ENCODE measurements around the gene IL15RA.

DNA sequence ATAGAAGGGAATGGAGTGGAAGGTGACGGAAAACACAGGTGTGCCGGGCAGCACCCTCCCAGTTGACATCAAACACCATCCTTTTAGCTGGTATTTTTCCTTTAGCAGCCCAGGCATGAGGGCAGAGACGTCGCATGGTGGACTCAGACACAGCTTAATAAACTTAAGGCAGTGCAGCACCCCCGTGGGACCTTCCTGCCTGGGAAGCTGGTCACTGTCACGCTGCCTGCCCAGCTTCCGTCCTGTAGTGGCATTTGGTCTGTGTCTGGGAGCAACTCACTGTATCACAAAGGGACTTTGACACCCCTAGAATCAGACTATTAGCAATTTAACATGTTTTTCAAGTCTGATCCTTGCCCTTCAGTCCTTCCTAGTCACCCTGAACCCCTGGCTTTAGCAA lies 35.8 kb downstream of the IL15RA start:
- TF ChIP-seq EZH2 (IDR thresholded peaks at IDR 0.05; ENCODE audit: low read depth, low read length, severe bottlenecking): no peak
- TF ChIP-seq, protein P1, sequence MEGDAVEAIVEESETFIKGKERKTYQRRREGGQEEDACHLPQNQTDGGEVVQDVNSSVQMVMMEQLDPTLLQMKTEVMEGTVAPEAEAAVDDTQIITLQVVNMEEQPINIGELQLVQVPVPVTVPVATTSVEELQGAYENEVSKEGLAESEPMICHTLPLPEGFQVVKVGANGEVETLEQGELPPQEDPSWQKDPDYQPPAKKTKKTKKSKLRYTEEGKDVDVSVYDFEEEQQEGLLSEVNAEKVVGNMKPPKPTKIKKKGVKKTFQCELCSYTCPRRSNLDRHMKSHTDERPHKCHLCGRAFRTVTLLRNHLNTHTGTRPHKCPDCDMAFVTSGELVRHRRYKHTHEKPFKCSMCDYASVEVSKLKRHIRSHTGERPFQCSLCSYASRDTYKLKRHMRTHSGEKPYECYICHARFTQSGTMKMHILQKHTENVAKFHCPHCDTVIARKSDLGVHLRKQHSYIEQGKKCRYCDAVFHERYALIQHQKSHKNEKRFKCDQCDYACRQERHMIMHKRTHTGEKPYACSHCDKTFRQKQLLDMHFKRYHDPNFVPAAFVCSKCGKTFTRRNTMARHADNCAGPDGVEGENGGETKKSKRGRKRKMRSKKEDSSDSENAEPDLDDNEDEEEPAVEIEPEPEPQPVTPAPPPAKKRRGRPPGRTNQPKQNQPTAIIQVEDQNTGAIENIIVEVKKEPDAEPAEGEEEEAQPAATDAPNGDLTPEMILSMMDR (IDR thresholded peaks at IDR 0.05; ENCODE audit: control extremely low read depth in 1 of 3, insufficient read depth in 1 of 3, low read depth in 1 of 3, low read length in 3 of 3): no peak
- TF ChIP-seq, protein P2, sequence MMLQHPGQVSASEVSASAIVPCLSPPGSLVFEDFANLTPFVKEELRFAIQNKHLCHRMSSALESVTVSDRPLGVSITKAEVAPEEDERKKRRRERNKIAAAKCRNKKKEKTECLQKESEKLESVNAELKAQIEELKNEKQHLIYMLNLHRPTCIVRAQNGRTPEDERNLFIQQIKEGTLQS (IDR thresholded peaks at IDR 0.05; ENCODE audit: insufficient read depth, low read depth, low read length): no peak
- TF ChIP-seq GTF2F1 (IDR thresholded peaks at IDR 0.05; ENCODE audit: borderline replicate concordance, low read depth, low read length): no peak
- TF ChIP-seq FOSL1 (IDR thresholded peaks at IDR 0.05; ENCODE audit: insufficient read depth, low read depth, low read length): no peak
- TF ChIP-seq, protein P3, sequence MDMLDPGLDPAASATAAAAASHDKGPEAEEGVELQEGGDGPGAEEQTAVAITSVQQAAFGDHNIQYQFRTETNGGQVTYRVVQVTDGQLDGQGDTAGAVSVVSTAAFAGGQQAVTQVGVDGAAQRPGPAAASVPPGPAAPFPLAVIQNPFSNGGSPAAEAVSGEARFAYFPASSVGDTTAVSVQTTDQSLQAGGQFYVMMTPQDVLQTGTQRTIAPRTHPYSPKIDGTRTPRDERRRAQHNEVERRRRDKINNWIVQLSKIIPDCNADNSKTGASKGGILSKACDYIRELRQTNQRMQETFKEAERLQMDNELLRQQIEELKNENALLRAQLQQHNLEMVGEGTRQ (IDR thresholded peaks at IDR 0.05; ENCODE audit: low read length): no peak
- TF ChIP-seq POLR2A (IDR thresholded peaks at IDR 0.05; ENCODE audit: control extremely low read depth in 1 of 2, low read depth in 2 of 2, low read length in 2 of 2): no peak
- TF ChIP-seq TAF1 (IDR thresholded peaks at IDR 0.05; ENCODE audit: low read depth, low read length): no peak
- no peak for TF ChIP-seq JUN (IDR thresholded peaks at IDR 0.05; ENCODE audit: low read depth, low read length)
- no peak for TF ChIP-seq SIN3A (conservative IDR thresholded peaks at IDR 0.05 in 1 of 2, IDR thresholded peaks at IDR 0.05 in 1 of 2; ENCODE audit: low read depth in 1 of 2, low read length in 2 of 2)
- no peak for TF ChIP-seq RAD21 (IDR thresholded peaks at IDR 0.05 in 1 of 2, conservative IDR thresholded peaks at IDR 0.05 in 1 of 2; ENCODE audit: low read depth in 2 of 2, low read length in 2 of 2)
